Type B pancreatic cell (in vitro differentiated cells): ENCODE data around the gene RAB36. TPM values are rescaled to one million over a fixed set of nuclear protein-coding genes. Genes with fewer than 3 reads are reported as not detected.

Experiments
- DNase-seq: peaks from one replicate; pipeline ENCODE4 v3.0.0; 2021; ENCODE audit warnings: mixed read lengths; ENCODE audit not compliant: unreplicated experiment; ENCODE audit errors: extremely low spot score
- H3K27ac Mint-ChIP-seq: 2 replicates; pipeline ENCODE4 v1.8.0; 2021; ENCODE audit warnings: mild to moderate bottlenecking, mixed read lengths
- H3K27me3 Mint-ChIP-seq: 2 replicates; pipeline ENCODE4 v1.8.0; 2021; ENCODE audit warnings: mixed read lengths
- H3K36me3 Mint-ChIP-seq: 2 replicates; pipeline ENCODE4 v1.8.0; 2021; ENCODE audit warnings: mixed read lengths
- H3K4me1 Mint-ChIP-seq: one replicate; pipeline ENCODE4 v1.8.0; 2021; ENCODE audit warnings: mixed read lengths; ENCODE audit not compliant: unreplicated experiment
- H3K4me3 Mint-ChIP-seq: 2 replicates; pipeline ENCODE4 v1.8.0; 2021; ENCODE audit warnings: mild to moderate bottlenecking, mixed read lengths
- H3K9me3 Mint-ChIP-seq: 2 replicates; pipeline ENCODE4 v1.8.0; 2021; ENCODE audit warnings: mixed read lengths
- CTCF ChIP-seq: fragments of 200-600 bp; sonication (generic); conservative IDR thresholded peaks from 2 replicates; pipeline ENCODE4 v1.5.0; 2021; ENCODE audit warnings: antibody characterized with exemption, mild to moderate bottlenecking
- total RNA-seq: library from RNA; stranded (reverse); gene quantifications from 2 replicates; pipeline ENCODE4 v1.2.1, GENCODE V29; 2021; ENCODE audit warnings: low replicate concordance

RAB36 gene
- total RNA-seq, 1 donor from 2014 or later, result 18.4 TPM

- Mint-ChIP-seq H3K27me3 (no peaks in the 10 kb centered on the region), H3K36me3 (peaks cover 6% of the 10 kb centered on the region), H3K4me3 (peak overlapping the region; percentile 73)
These were observed 2.5 kb downstream of the RAB36 start for GRCh38 chr22:23147617-23148387.

GRCh38 chr22:23149743-23150238 is 4.5 kb downstream of the RAB36 start:
- H3K27me3 Mint-ChIP-seq, result no peaks in the 10 kb centered on the region
- peaks cover 30% of the 10 kb centered on the region for H3K4me1 Mint-ChIP-seq
- no peak for DNase-seq
- H3K36me3 Mint-ChIP-seq, result peaks cover 6% of the 10 kb centered on the region
- peak overlapping the region; percentile 80 for H3K27ac Mint-ChIP-seq
- TF ChIP-seq CTCF, result no peak
- H3K9me3 Mint-ChIP-seq, result no peaks in the 10 kb centered on the region
- peak overlapping the region; percentile 12 for H3K4me3 Mint-ChIP-seq

More at GRCh38 chr22:23147617-23148387, 2.5 kb downstream of the RAB36 start:
- Mint-ChIP-seq H3K9me3 (no peaks in the 10 kb centered on the region), H3K27ac (peak overlapping the region; percentile 79), H3K4me1 (peaks cover 36% of the 10 kb centered on the region)
- DNase-seq, result no peak
- no peak for TF ChIP-seq CTCF

- peaks cover 11% of the 10 kb centered on the region for H3K36me3 Mint-ChIP-seq
These were observed 5.5 kb downstream of the RAB36 start for GRCh38 chr22:23150762-23151161.

GRCh38 chr22:23151827-23152226 is 6.5 kb downstream of the RAB36 start:
- H3K27me3 Mint-ChIP-seq, result no peaks in the 10 kb centered on the region
- no peaks in the 10 kb centered on the region for H3K9me3 Mint-ChIP-seq
- no peak for TF ChIP-seq CTCF
- H3K36me3 Mint-ChIP-seq, result peaks cover 11% of the 10 kb centered on the region
- DNase-seq, result no peak
- H3K4me3 Mint-ChIP-seq, result no peak overlapping the region
- H3K27ac Mint-ChIP-seq, result no peak overlapping the region
- H3K4me1 Mint-ChIP-seq, result peaks cover 30% of the 10 kb centered on the region

More at GRCh38 chr22:23150762-23151161, 5.5 kb downstream of the RAB36 start:
- H3K9me3 Mint-ChIP-seq, result no peaks in the 10 kb centered on the region
- DNase-seq, result no peak
- TF ChIP-seq CTCF, result no peak
- no peak overlapping the region for H3K4me3 Mint-ChIP-seq
- no peak overlapping the region for H3K27ac Mint-ChIP-seq
- H3K27me3 Mint-ChIP-seq, result no peaks in the 10 kb centered on the region
- peaks cover 29% of the 10 kb centered on the region for H3K4me1 Mint-ChIP-seq

- no peak overlapping the region for H3K4me3 Mint-ChIP-seq
- peaks cover 11% of the 10 kb centered on the region for H3K36me3 Mint-ChIP-seq
- H3K4me1 Mint-ChIP-seq, result peaks cover 26% of the 10 kb centered on the region
- no peak for DNase-seq
- H3K27me3 Mint-ChIP-seq, result no peaks in the 10 kb centered on the region
- no peaks in the 10 kb centered on the region for H3K9me3 Mint-ChIP-seq
- TF ChIP-seq CTCF, result no peak
- no peak overlapping the region for H3K27ac Mint-ChIP-seq
These were observed 7.2 kb downstream of the RAB36 start for GRCh38 chr22:23152238-23153114.
